ENCODE results near the gene SCD.

The SCD gene

DNA sequence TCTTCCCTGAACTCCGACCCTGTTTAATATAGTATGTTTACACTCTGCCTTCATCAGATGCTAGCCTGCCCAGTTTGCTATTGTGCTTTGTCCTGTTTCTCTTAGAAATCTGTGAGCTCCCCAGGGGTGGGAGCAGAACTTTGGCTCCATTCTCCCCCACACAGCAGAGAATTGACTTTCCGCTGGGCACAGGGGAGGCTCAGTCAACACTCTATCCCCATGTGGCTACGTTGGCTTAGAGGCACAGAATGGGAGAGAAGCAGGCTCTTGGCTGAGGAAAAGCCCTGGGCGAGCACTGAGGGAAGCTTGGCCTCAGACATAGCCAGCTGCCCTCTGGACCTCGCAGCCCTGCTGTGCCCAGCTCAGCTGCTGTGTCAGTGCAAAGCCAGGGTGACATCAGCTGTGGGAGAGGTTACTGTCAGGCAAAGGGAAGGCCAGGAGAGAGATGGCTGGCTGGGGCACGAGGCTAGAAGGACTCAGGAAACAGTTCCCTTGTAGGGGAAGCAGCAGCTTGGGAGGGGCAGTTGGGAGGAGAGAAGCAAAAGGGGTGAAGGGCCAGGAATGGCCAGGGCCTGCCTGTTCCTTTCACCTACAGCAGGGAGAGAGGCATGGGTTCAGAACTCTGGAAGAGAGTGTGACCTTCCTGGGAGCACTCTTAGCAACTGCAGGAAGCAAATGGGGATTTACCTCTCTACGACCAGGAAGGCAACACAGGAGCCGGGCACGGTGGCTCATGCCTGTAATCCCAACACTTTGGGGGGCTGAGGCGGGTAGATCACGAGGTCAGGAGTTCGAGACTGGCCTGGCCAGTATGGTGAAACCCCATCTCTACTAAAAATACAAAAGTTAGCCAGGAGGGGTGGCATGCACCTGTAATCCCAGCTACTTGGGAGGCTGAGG is 5.8 kb upstream of the SCD start:
- DNase-seq: no peak

- peak; percentile 51 to 55 for DNase-seq
These were observed 4.9 kb upstream of the SCD start for GRCh38 chr10:100341953-100342626.

- DNase-seq: no peak
These were observed 4.4 kb upstream of the SCD start for GRCh38 chr10:100342627-100342972.

- DNase-seq: no peak
These were observed 2.7 kb upstream of the SCD start for GRCh38 chr10:100344241-100344788.

DNA sequence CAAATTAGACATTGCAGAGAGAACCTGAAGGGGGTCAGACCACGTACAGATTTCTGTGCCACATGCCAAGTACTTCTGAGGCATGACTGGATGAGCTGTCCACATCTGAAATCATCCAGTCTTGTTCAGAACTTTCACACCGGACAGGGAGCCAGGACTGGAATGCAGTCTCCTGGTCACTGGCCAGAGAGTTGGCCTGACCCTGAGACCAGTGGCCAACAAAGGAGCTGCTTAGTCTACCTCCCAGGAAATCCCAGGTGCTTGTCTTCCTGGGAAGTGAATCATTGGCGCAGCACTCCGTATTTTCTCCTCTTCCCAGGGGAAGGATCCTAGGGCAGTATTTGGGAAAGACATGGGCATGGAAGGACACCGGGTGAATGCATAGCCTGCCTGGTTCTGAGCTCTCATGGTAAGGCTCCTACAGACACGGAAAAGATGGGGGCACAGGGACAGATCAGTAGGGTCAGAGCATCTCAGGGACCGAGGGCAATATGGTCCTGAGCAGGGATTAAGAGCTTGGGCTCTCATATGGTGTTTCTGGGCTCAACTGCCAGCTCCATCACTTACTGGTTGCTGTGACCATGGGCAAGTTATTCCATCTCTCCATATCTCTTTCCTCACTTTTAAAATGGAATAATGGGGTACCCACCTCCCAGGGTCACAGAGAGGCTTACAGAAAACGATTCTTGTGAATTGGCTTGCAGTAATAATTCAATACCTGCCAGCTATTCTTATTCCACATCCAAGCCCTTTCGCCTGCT is 1.3 kb upstream of the SCD start:
- DNase-seq: no peak

- peak; percentile 49 to 70 for DNase-seq
These were observed 675 bp upstream of the SCD start for GRCh38 chr10:100346351-100346764.

DNA sequence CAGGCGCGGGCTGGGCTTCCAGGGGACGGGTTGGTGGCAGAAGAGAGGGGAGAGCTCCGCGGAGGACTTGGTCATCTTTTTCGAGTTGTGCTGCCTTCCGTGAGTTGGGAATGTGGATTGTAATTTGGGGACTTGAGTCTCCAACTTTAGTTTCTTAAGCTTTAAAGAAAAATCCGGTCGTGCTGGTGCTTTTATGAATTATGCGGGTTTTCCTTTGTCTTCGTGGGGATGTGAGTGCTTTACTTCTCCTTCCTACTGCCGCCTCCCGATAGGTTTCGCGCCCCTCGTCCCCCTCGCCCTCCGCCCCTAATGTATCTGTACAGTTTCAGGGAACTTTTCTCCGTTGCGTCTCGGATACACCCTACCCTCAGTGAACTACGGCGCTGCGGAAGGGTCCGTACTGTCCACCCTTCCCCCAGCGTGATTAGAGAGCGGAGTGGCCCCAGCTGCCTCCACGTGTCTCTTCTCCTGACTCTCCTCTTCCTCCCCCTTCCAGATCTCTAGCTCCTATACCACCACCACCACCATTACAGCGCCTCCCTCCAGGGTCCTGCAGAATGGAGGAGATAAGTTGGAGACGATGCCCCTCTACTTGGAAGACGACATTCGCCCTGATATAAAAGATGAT is 649 bp downstream of the SCD start:
- no peak for DNase-seq

DNA sequence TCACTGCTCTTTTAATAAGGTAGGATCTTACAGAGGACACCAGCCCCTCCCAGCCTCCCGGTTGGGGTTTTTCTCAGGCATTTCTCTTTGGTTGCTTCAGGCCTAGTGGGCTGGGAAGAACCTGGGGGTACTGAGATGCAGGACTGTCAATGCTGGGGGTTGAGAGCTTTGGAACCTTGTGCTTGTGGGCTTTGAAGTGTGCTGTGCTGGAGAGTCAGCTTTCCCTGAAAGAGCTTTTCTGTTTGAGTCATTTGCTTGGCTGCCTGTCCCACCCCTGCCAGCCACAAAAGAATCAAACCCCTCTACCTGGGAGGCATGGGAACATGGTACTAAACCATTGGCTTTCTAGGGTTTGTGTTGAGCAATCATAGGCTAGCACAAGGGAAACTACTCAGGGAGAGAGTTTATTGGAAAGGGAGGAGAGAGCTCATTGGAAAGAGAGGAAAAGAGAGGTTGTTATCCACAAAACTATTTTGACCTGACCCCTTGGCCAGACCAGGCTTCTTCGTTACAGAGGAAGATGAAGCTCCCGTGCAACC is 1.4 kb downstream of the SCD start:
- no peak for DNase-seq

DNA sequence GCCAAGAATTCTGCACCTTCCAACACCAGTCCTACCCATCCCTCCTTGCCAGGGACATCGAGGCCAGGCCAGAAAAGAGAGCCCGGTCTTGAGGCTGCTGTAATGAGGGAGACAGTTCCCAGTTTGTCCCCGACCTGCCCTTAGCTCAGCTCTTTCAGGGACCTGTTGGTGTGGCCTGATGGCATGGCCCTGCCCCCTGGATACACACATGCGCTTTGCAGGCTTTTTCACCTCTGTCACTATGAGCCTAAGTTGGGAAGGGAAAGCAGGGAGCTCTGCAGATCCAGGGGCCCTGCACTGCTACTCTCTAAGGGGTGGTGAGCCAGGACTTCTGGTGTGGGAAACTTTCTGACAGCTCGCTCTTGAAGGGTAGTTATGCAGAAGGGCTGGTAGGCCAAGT is 2.1 kb downstream of the SCD start:
- DNase-seq: no peak

GRCh38 chr10:100349672-100350071 is 2.6 kb downstream of the SCD start:
- DNase-seq: no peak

DNA sequence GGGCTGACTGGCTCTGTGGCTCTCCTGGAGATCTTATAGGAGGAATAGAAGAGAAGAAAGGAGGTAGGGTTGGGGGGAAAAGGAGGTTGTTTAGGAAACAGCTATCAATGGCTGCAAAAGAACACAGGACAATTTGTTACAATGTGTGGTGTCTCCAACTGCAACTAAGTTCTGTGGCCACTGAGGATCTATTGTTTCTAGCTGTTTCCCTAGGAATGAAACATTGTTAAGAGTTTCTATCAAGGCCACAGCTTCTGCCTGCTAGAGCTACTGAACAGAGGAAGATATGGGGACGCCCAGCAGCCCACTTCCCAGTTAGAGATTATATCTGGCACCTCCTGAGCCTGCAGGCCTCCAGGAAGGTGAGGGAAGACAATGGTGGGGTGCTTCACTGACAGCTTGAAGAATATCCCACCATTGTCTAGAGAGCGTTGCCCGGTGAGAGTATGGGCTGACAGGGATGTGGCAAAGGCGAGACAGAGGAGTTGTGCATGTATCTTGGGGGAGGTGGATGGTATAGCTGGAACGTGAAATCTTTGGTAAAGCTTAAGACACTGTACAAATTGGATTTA is 4.0 kb downstream of the SCD start:
- no peak for DNase-seq

- no peak for DNase-seq
These were observed 6.9 kb downstream of the SCD start for GRCh38 chr10:100353770-100354485.

GRCh38 chr10:100355086-100355485 is 8.1 kb downstream of the SCD start:
- no peak for DNase-seq

GRCh38 chr10:100356067-100357017 is 9.3 kb downstream of the SCD start:
- no peak for DNase-seq

DNA sequence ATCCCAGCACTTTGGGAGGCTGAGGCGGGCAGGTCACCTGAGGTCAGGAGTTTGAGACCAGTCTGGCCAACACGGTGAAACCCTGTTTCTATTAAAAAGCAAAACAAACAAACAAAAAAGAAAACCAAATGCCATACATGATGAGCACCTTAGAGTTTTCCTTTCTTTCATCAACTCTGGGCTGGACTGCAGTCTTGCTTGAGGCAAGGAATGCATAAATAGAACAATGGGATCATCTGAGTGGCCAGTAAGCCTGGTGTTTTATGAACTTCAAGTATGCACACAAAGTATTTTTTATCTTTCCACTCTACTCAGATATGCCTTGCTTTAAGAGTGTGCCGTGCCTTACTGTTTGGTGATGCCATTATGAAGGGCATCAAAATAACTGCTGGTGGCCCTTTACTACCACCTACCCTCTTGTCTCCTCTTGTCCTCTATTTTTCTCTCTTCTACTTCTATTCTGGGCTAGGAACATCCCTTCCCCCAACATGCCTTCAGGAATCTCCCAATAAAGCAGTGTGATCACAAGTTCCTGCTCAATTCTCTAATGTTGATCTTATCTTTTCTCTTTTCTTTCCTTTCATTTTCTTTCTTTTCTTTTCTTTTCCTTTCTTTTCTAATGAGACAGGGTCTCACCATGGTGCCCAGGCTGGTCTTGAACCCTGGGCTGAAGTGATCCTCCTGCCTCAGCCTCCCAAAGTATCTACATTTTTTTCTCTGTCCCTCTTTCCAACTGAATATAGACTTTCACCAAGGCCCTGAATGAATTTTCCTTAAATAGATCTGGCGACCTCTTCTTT is 10.2 kb downstream of the SCD start:
- no peak for DNase-seq

- no peak for DNase-seq
These were observed 12.0 kb downstream of the SCD start for GRCh38 chr10:100359030-100359432.

GRCh38 chr10:100359529-100360150 is 12.6 kb downstream of the SCD start:
- no peak for DNase-seq

DNA sequence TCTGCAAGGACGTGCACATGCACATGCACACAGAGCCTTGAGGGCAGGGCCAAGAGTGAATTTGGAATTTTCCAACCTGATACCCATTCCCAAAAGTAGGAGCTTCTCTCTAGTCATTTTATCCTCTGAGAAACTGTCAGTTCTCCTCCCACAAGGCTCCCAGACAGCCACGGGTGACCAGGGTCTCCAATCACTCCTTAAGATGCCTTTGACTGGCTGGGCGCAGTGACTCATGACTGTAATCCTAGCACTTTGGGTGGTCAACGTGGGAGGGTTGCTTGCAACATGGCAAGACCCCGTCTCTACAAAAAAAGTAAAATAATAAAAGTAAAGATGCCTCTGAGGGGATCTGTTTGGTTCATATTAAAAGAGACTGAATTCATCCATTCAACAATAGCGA is 13.2 kb downstream of the SCD start:
- DNase-seq: no peak

Data from CD4-positive, alpha-beta T cell treated with Interleukin-4 for 1 hour (primary cell).